Omental fat pad (tissue), 4 donors: ENCODE results near the gene GTSE1. TPM values are rescaled to one million over a fixed set of nuclear protein-coding genes. Genes with fewer than 3 reads are reported as not detected.

Experiments
- total RNA-seq, 4 donors: library from RNA; depleted of rRNA; stranded (reverse); fragments of >200 nt; gene quantifications; one replicate each; pipeline ENCODE4 v1.1.0, GENCODE V29; 2016

GTSE1 gene
- total RNA-seq, 4 donors from 2014 or later, result 1.1 to 2.5 (median 1.3) TPM; not detected in 1

Other genes with a start within 250 kb of the GTSE1 start
- gene PPARA, start 146.3 kb upstream of the GTSE1 start, total RNA-seq, result 10 to 100 TPM; 20.7 to 35.5 (median 30.4) TPM
- gene CDPF1, start 46.6 kb upstream of the GTSE1 start, total RNA-seq, result 10 to 100 TPM in 2 of 4 donors, 1 to 10 TPM in 2; 5.7 to 18.8 (median 8.5) TPM
- gene PKDREJ, start 33.5 kb upstream of the GTSE1 start, total RNA-seq, result under 1 TPM in 1 of 4 donors, not detected in 3; 0.09 TPM
- 100 to 1,000 TPM in 2 of 4 donors, 10 to 100 TPM in 2; 49.8 to 116 (median 76.8) TPM for gene TTC38, start 28.9 kb upstream of the GTSE1 start, total RNA-seq
- gene TRMU, start 38.8 kb downstream of the GTSE1 start, total RNA-seq, result 10 to 100 TPM; 19.3 to 62.8 (median 32.8) TPM
- 1 to 10 TPM; 1.3 to 5.9 (median 2.7) TPM for gene CELSR1, start 240.8 kb downstream of the GTSE1 start, total RNA-seq